Measurements from ENCODE around the gene MUC21.

Gene MUC21

GRCh38 chr6:30983439-30983838 is at the start of gene MUC21:
Gene MUC21, plus strand, starts transcription at chr6:30983718. Its CDS starts 241 bp downstream, at chr6:30983959.
- no peak for DNase-seq (ENCODE audit: low read depth in 2 of 2)

DNA sequence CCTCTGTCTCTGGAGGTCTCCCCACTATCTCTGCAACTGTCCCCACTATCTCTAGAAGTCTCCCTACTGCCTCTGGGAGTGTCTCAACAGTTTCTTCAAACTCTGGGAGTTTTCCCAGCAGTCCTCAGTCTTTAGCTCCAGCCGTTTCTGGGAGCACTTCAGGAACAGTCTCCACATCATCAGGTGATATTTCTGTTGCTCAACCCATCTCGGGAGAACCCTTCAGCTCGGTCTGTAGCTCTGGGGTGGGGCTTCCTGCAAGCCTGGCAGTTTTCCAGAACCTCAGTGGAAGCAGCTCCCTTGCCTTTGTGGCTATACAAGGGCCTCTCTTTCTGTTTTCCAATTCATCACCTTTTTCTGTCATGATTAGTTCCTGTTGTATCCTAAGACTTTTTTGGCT is 48.5 kb upstream of the MUC21 start:
- DNase-seq (ENCODE audit: low read depth in 2 of 2), result no peak

- no peak for DNase-seq (ENCODE audit: low read depth in 2 of 2)
Observed at GRCh38 chr6:30937265-30937664, 46.3 kb upstream of the MUC21 start.

DNA sequence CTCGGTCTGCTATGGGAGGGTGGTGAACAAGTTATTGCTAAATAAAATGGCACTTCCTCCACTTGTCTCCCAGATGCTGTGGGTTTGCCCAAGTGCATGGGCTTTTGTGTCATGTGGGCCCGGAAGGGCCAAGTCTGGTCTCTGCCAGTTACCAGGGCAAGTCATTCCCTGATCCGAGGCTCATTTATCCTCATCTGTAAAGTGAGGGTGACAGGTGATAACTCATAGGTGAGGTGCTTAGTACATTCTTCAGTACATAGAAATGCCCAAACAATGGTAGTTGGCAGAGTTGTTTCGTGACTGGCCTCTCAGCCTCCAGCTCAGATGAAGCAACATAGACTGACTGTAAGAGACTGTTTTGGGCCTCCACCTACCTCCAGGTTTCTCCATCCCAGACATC is 44.8 kb upstream of the MUC21 start:
- DNase-seq (ENCODE audit: low read depth in 2 of 2), result no peak

GRCh38 chr6:30939473-30939872 is 44.0 kb upstream of the MUC21 start:
- no peak for DNase-seq (ENCODE audit: low read depth in 2 of 2)

- no peak for DNase-seq (ENCODE audit: low read depth in 2 of 2)
Observed at GRCh38 chr6:30940361-30940986, 43.0 kb upstream of the MUC21 start, which contains the start of gene MUCL3. Gene MUCL3, plus strand, starts transcription at chr6:30940973. Its CDS starts 27 bp downstream, at chr6:30941000.

GRCh38 chr6:30942338-30943060 is 41.0 kb upstream of the MUC21 start:
- no peak for DNase-seq (ENCODE audit: low read depth in 2 of 2)

DNA sequence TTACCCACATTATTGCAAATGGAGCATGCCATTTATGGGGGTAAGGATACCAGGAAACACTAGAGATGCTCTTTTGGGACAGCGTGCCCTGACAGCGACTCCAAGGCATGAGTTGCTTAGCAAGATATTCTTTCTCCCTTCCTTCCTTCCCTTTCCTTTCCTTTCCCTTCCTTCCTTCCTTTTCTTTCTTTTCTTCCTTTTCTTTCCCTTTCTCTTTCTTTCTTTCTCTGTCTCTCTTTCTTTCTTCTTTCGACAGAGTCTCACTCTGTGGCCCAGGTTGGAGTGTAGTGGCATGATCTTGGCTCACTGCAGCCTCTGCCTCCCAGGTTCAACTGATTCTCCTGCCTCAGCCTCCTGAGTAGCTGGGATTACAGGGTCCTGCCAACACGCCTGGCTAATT is 39.5 kb upstream of the MUC21 start:
- no peak for DNase-seq (ENCODE audit: low read depth in 2 of 2)

- no peak for DNase-seq (ENCODE audit: low read depth in 2 of 2)
Observed at GRCh38 chr6:30945281-30945680, 38.2 kb upstream of the MUC21 start.

GRCh38 chr6:30947231-30947630 is 36.3 kb upstream of the MUC21 start:
- DNase-seq (ENCODE audit: low read depth in 2 of 2), result no peak

DNA sequence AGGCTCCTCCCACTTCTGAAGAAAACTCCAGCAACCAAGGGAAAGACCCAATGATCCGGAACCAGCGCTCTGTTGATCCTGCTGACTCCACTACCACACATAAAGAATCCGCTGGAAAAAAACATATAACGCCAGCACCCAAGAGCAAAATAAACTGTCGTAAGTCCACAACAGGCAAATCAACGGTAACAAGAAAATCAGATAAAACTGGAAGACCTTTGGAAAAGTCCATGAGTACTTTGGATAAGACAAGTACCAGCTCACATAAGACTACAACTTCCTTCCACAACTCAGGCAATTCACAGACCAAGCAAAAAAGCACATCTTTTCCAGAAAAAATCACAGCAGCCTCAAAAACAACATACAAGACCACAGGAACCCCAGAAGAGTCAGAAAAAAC is 34.7 kb upstream of the MUC21 start:
- DNase-seq (ENCODE audit: low read depth in 2 of 2), result no peak

DNA sequence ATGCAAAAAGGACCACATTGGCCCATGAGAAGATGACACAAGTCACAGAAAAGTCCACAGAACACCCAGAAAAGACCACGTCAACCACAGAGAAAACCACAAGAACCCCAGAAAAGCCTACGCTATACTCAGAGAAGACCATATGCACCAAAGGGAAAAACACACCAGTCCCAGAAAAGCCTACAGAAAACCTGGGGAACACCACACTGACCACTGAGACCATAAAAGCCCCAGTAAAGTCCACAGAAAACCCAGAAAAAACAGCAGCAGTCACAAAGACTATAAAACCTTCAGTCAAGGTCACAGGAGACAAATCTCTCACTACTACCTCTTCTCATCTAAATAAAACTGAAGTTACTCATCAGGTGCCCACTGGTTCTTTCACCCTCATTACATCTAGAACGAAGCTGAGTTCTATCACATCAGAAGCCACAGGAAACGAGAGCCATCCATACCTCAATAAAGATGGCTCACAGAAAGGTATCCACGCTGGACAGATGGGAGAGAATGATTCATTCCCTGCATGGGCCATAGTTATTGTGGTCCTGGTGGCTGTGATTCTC is 31.5 kb upstream of the MUC21 start:
- no peak for DNase-seq (ENCODE audit: low read depth in 2 of 2)

DNA sequence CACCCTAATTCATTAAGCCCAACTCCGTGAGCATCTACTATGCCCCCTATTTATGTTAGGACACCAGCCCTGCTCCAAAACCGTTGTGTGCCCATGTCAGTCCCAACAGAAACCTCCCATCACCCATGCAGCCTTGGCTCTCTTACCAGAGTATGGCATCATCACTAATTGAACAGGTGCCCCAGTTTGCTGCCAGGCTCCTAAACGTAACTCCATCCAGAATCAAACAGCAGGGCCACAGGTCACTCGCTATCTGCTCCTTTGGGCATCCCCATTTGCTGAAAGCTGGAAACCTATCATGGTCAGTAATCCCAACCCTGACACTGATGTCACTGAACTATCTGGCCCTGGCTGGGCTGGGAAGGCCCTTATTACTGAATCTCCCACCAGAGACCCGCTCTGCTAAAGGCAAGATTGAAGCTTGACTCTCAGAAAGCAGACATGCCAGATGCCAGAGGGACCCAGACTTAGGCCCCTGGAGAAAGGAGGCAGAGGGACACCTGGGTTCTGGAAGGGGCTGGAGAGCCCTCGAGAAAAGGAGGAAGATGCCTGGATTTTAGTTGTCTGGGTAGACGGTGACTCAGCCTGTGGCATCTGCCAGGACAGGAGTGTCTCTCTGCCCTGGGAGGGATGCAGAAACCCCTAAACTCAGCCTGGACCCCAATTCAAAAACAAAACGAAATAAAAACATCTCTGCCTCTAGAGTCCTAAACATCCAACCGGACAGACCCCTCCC is 28.7 kb upstream of the MUC21 start:
- DNase-seq (ENCODE audit: low read depth in 2 of 2), result no peak

GRCh38 chr6:30955367-30956042 is 28.0 kb upstream of the MUC21 start:
- peak; percentile 19 to 67 for DNase-seq (ENCODE audit: low read depth in 2 of 2)

DNA sequence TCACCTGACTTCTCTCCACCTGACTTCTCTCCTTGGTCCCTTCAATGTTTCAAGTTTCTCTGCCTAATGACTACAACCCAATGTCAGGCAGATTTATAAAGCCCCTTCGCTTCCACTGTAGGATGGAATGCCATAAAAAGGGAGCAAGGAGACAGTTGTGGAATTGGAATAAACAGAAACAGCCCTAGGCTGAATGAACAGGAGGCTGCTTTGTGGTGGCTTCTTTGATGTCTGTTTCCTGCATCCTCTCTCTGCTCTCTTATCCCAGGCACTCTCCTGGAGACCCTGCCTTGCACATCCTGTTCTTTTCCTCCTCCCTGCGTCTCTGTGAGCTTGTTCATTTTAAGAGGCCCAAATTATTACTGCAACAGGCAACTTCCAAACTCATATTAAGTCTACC is 25.8 kb upstream of the MUC21 start:
- no peak for DNase-seq (ENCODE audit: low read depth in 2 of 2)

DNA sequence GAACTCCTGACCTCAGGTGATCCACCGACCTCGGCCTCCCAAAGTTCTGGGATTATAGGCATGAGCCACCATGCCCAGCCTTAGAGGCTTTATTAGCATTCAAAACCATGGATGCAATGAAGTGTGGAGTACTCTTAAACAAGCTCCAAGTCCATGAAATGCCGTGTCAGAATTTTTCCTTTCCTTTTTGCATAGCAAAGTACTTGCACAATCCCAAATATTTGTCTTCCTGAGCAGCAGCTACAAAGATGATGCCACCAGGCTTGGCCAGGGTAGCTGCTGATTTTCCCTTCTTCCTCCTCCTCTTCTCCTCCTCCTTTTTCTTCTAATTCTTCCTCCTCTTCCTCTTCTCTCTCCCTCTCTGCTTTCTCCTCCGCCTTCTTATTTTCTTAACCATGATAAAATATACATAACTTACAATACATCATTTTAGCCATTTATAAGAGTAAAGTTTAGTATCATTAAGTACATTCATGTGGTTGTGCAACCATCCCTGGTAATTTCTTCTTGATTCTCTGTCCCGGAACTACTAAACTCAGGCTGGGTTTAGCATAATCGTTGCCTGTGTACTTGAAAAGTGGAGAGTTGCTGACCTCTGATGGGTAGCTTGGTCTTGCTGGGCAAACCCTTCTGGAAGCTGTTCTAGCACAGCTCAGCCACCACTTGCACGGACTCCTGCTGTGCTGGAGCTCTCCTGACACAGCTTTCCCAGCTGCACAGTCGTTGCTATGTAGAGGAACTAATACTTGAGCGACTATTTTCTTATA is 22.4 kb upstream of the MUC21 start:
- DNase-seq (ENCODE audit: low read depth in 2 of 2), result no peak

DNA sequence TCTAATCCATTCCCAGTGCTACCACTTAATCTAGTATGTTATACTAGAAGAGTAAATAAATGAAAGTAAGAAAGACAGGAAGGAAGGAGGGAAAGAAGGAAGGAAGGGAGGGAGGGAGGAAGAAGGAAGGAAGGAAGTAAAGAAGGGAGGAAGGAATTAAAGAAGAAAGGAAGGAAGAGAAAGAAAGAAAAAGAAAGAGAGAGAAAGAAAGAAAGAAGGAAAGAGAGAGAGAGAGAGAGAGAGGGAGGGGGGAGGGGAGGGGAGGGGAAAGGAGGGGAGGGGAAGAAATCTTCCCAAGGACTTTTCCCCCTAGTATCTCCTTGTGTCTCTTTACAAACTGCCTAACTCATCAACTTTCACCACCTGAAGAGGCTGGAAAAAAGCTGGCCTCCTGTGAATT is 20.8 kb upstream of the MUC21 start:
- DNase-seq (ENCODE audit: low read depth in 2 of 2), result no peak

GRCh38 chr6:30963641-30964040 is 19.9 kb upstream of the MUC21 start:
- no peak for DNase-seq (ENCODE audit: low read depth in 2 of 2)

- DNase-seq (ENCODE audit: low read depth in 2 of 2), result no peak
Observed at GRCh38 chr6:30964075-30964474, 19.4 kb upstream of the MUC21 start.

- DNase-seq (ENCODE audit: low read depth in 2 of 2), result no peak
Observed at GRCh38 chr6:30965140-30965601, 18.3 kb upstream of the MUC21 start.

DNA sequence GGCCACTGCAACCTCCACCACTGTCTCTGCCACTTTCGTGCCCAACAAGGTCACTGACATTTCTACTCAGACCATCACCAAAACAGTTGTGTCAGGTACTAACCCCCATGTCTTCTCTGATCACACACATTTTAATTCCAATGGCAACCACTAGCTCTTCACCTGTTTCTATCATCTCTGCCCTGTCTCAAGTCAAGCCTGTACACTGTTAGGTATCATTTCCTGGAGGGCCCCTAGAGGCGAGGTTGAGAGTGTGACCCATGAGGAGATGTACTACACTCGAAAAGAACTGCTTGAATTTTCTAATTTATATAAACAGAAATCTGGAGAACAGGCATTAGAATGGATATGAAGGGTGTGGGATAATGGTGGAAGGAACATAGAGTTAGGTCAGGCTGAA is 17.4 kb upstream of the MUC21 start:
- no peak for DNase-seq (ENCODE audit: low read depth in 2 of 2)

Measured in stimulated activated CD4-positive, alpha-beta T cell treated with anti-CD3 and anti-CD28 coated beads, Interleukin-1b, Interleukin-23, amount 100 ng/mL, for 1 hour (primary cell).